Muscle of leg (tissue), 11 donors: ENCODE data around the gene SMAP2. TPM values are rescaled to one million over a fixed set of nuclear protein-coding genes. Genes with fewer than 3 reads are reported as not detected.
"Not testable (repeated sequence)": the region's sequence is repeated elsewhere in the genome, so short reads cannot be mapped to it uniquely, and the experiment has no call there.

ENCODE experiments used
- DNase-seq: peaks from one replicate; pipeline ENCODE4 v3.0.0; 2013
- H3K27ac ChIP-seq: one replicate; pipeline ENCODE4 v1.5.1; 2013; ENCODE audit warnings: mild to moderate bottlenecking, low read length, control low read depth
- H3K27me3 ChIP-seq: one replicate; pipeline ENCODE4 v1.6.1; 2013; ENCODE audit warnings: low read length; ENCODE audit not compliant: control insufficient read depth, insufficient read depth
- H3K36me3 ChIP-seq: one replicate; pipeline ENCODE4 v1.6.1; 2013; ENCODE audit warnings: low read length; ENCODE audit not compliant: control insufficient read depth, insufficient read depth
- H3K4me1 ChIP-seq: one replicate; pipeline ENCODE4 v1.6.1; 2013; ENCODE audit warnings: low read length; ENCODE audit not compliant: control insufficient read depth, insufficient read depth
- H3K4me3 ChIP-seq: one replicate; pipeline ENCODE4 v1.5.1; 2013; ENCODE audit warnings: low read length, control low read depth
- H3K9me3 ChIP-seq: replicated peaks from 2 replicates; pipeline ENCODE4 v1.6.1; 2013; ENCODE audit warnings: low read depth, low read length; ENCODE audit not compliant: control insufficient read depth
- WGBS: methylation state at CpG from one replicate; pipeline ENCODE4 v1.1.5; 2013; ENCODE audit warnings: missing lambda C conversion rate; ENCODE audit not compliant: insufficient coverage; 5-methylcytosine and 5-hydroxymethylcytosine counted together
- polyA plus RNA-seq, 8 donors: library from polyadenylated mRNA; unstranded; fragments of 120-200 nt; gene quantifications; one replicate each; pipeline versions ENCODE4 v1.2.1 to v1.2.3, GENCODE V29; 2013; ENCODE audit warnings: inconsistent platforms in 1 of 8, low replicate concordance in 1 of 8; ENCODE audit not compliant: insufficient read length in 8 of 8, insufficient read depth in 1 of 8
- total RNA-seq: library from RNA; stranded (reverse); fragments of 120-200 nt; gene quantifications from one replicate; pipeline ENCODE4 v1.2.4, GENCODE V29; 2013

Gene SMAP2
- total and polyA plus RNA-seq, 9 donors: 14.0 to 20.1 (median 16.7) TPM

GRCh38 chr1:40383488-40384412 lies 10.2 kb downstream of the SMAP2 start:
- Histone ChIP-seq H3K4me1 (peaks cover 30% of the 10 kb centered on the region), H3K27ac (peak overlapping the region; percentile 32), H3K9me3 (no peaks in the 10 kb centered on the region), H3K27me3 (no peaks in the 10 kb centered on the region), H3K4me3 (no peak overlapping the region), H3K36me3 (no peaks in the 10 kb centered on the region)
- 90% methylated on average over 2 of the region's 9 CpGs for WGBS
- DNase-seq: no peak

- Histone ChIP-seq H3K4me1 (peaks cover 30% of the 10 kb centered on the region), H3K4me3 (no peak overlapping the region), H3K36me3 (no peaks in the 10 kb centered on the region), H3K27me3 (no peaks in the 10 kb centered on the region), H3K9me3 (no peaks in the 10 kb centered on the region), H3K27ac (peak overlapping the region; percentile 87)
- WGBS: no CpG with 5 or more reads among the region's 2 CpGs
- no peak for DNase-seq
Observed at GRCh38 chr1:40384413-40384762, 10.9 kb downstream of the SMAP2 start.

GRCh38 chr1:40384887-40385286 lies 11.4 kb downstream of the SMAP2 start:
- Histone ChIP-seq H3K27ac (peak overlapping the region; percentile 87), H3K4me3 (no peak overlapping the region), H3K4me1 (peaks cover 27% of the 10 kb centered on the region), H3K27me3 (no peaks in the 10 kb centered on the region), H3K9me3 (no peaks in the 10 kb centered on the region), H3K36me3 (no peaks in the 10 kb centered on the region)
- DNase-seq: no peak
- 43% methylated on average over 2 of the region's 6 CpGs for WGBS

- Histone ChIP-seq H3K27ac (peak overlapping the region; percentile 87), H3K9me3 (no peaks in the 10 kb centered on the region), H3K27me3 (no peaks in the 10 kb centered on the region), H3K36me3 (no peaks in the 10 kb centered on the region), H3K4me1 (peaks cover 24% of the 10 kb centered on the region), H3K4me3 (no peak overlapping the region)
- WGBS: 33% methylated on average over 1 of the region's 6 CpGs
- peak; percentile 76 for DNase-seq
Observed at GRCh38 chr1:40385437-40386358, 12.2 kb downstream of the SMAP2 start.

GRCh38 chr1:40386359-40386723 lies 12.8 kb downstream of the SMAP2 start:
- H3K4me1 ChIP-seq: peaks cover 24% of the 10 kb centered on the region
- WGBS: 52% methylated on average over 2 of the region's 3 CpGs
- H3K9me3 ChIP-seq: no peaks in the 10 kb centered on the region
- H3K4me3 ChIP-seq: no peak overlapping the region
- peak overlapping the region; percentile 87 for H3K27ac ChIP-seq
- no peaks in the 10 kb centered on the region for H3K36me3 ChIP-seq
- peak; percentile 70 for DNase-seq
- no peaks in the 10 kb centered on the region for H3K27me3 ChIP-seq

- no peaks in the 10 kb centered on the region for H3K9me3 ChIP-seq
- H3K27me3 ChIP-seq: no peaks in the 10 kb centered on the region
- WGBS: 59% methylated on average over 3 of the region's 9 CpGs
- peaks cover 24% of the 10 kb centered on the region for H3K4me1 ChIP-seq
- no peaks in the 10 kb centered on the region for H3K36me3 ChIP-seq
- peak overlapping the region; percentile 87 for H3K27ac ChIP-seq
- no peak for DNase-seq
- no peak overlapping the region for H3K4me3 ChIP-seq
Observed at GRCh38 chr1:40386796-40387195, 13.3 kb downstream of the SMAP2 start.

- peak overlapping the region; percentile 42 for H3K27ac ChIP-seq
- not testable (repeated sequence) for H3K9me3 ChIP-seq, H3K36me3 ChIP-seq, H3K27me3 ChIP-seq, DNase-seq, H3K4me3 ChIP-seq
- 95% methylated on average over 24 of the region's 38 CpGs for WGBS
- peaks cover 24% of the 10 kb centered on the region for H3K4me1 ChIP-seq
Observed at GRCh38 chr1:40387381-40388306, 14.1 kb downstream of the SMAP2 start.

GRCh38 chr1:40388456-40389321 lies 15.2 kb downstream of the SMAP2 start:
- not testable (repeated sequence) for H3K27ac ChIP-seq, H3K4me3 ChIP-seq, H3K9me3 ChIP-seq, DNase-seq, H3K36me3 ChIP-seq, H3K27me3 ChIP-seq
- peaks cover 17% of the 10 kb centered on the region for H3K4me1 ChIP-seq
- WGBS: 79% methylated on average over 14 of the region's 28 CpGs

- H3K4me1 ChIP-seq: peaks cover 10% of the 10 kb centered on the region
- no peaks in the 10 kb centered on the region for H3K36me3 ChIP-seq
- no peaks in the 10 kb centered on the region for H3K9me3 ChIP-seq
- no peak overlapping the region for H3K27ac ChIP-seq
- 83% methylated on average over 1 of the region's 3 CpGs for WGBS
- H3K4me3 ChIP-seq: no peak overlapping the region
- H3K27me3 ChIP-seq: no peaks in the 10 kb centered on the region
- DNase-seq: no peak
Observed at GRCh38 chr1:40389322-40389803, 15.8 kb downstream of the SMAP2 start.
